Suprapubic skin (tissue), 4 donors: ENCODE data around the gene RAPGEF6.

Experiments
- CTCF ChIP-seq, 2 donors: fragments of 200-600 bp in 1 of 2; fragments of 450-650 bp in 1 of 2; sonication (generic) in 1 of 2; IDR thresholded peaks; one replicate each; pipeline ENCODE4 v1.5.1; 2016 to 2019; ENCODE audit warnings: antibody characterized with exemption in 2 of 2, mild to moderate bottlenecking in 1 of 2, moderate library complexity in 1 of 2
- EP300 ChIP-seq: sonication (generic); formaldehyde crosslinking; IDR thresholded peaks from one replicate; pipeline ENCODE4 v1.6.1; 2017; ENCODE audit warnings: antibody characterized with exemption
- POLR2A ChIP-seq, 2 donors: fragments of 450-650 bp; IDR thresholded peaks; one replicate each; pipeline ENCODE4 v1.6.1; 2017; ENCODE audit warnings: antibody characterized with exemption in 2 of 2, mild to moderate bottlenecking in 2 of 2, moderate library complexity in 2 of 2
- POLR2AphosphoS5 ChIP-seq, 3 donors: sonication (generic); formaldehyde crosslinking; IDR thresholded peaks; one replicate each; pipeline ENCODE4 v1.6.1; 2017; ENCODE audit warnings: antibody characterized with exemption in 3 of 3

DNA sequence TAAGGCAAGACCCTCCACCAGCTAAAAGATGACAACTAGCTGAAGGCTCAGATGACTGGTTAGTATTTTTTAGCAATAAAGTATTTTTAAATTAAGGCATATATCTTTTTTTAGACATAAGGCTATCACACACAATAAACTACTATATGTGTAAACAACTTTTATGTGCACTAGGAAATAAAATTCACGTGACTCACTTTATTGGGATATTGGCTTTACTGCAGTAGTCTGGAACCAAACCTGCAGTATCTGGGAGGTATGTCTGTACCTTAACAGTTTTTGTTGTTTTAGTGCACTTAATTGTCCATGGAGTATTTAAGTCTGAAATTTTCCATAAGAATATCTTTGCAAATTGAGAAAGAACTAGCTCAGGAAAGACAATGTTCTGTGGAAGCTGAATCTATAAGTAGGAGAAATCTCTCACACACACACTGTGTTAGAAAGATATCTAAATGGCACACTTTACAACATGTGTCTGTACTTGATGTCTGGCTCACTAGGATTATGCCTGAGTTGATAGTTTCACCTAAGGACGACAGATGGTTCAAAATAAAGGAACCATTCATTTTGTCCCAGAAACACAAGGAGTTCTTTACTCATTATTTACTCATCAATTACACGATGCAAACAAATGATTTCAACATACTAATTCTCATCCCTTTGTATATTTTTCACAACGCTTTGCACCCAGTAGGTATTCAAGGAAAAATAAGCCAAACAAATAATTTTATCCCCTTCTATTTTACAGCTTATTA lies 4.6 kb downstream of the RAPGEF6 start:
- TF ChIP-seq CTCF (IDR thresholded peaks at IDR 0.05) (no peak), POLR2A (IDR thresholded peaks at IDR 0.05) (no peak), EP300 (no peak), POLR2AphosphoS5 (IDR thresholded peaks at IDR 0.05) (no peak)
